DOHH2 (cell line): ENCODE data around the gene ITGA11.

Experiments
- H3F3A ChIP-seq: fragments of 200-600 bp; sonication (generic), shearing (Covaris generic); 2 replicates; pipeline ENCODE4 v1.6.0; 2016; ENCODE audit warnings: antibody characterized with exemption, mild to moderate bottlenecking; ENCODE audit not compliant: control insufficient read depth, insufficient read depth
- H3K27ac ChIP-seq: fragments of 200-600 bp; sonication (generic); 2 replicates; pipeline ENCODE4 v1.5.1; 2014; ENCODE audit warnings: low read depth, mild to moderate bottlenecking, low read length, moderate library complexity
- H3K27me3 ChIP-seq: fragments of 200-600 bp; sonication (generic); 2 replicates; pipeline ENCODE4 v1.6.1; 2014; ENCODE audit warnings: mild to moderate bottlenecking, low read length, mixed read lengths; ENCODE audit not compliant: control insufficient read depth
- H3K36me3 ChIP-seq: fragments of 200-600 bp; sonication (generic); 2 replicates; pipeline ENCODE4 v1.6.1; 2014; ENCODE audit warnings: mild to moderate bottlenecking, low read length, moderate library complexity, mixed read lengths; ENCODE audit not compliant: control insufficient read depth
- H3K4me1 ChIP-seq: fragments of 200-600 bp; sonication (generic); 2 replicates; pipeline ENCODE4 v1.6.1; 2014; ENCODE audit warnings: mild to moderate bottlenecking, low read length, mixed read lengths; ENCODE audit not compliant: control insufficient read depth
- H3K4me2 ChIP-seq: fragments of 200-600 bp; sonication (generic); 2 replicates; pipeline ENCODE4 v1.6.0; 2014; ENCODE audit warnings: mild to moderate bottlenecking, low read length, moderate library complexity
- H3K4me3 ChIP-seq: fragments of 200-600 bp; sonication (generic); 2 replicates; pipeline ENCODE4 v1.5.1; 2014; ENCODE audit warnings: mild to moderate bottlenecking, low read length, mixed read lengths
- H3K79me2 ChIP-seq: fragments of 200-600 bp; sonication (generic); 2 replicates; pipeline ENCODE4 v1.6.1; 2014; ENCODE audit warnings: mild to moderate bottlenecking, low read length, mixed read lengths; ENCODE audit not compliant: control insufficient read depth
- H3K9me2 ChIP-seq: fragments of 200-600 bp; sonication (generic); replicated peaks from 2 replicates; pipeline ENCODE4 v1.6.1; 2014; ENCODE audit warnings: mild to moderate bottlenecking, low read length, mixed read lengths; ENCODE audit not compliant: control insufficient read depth
- H3K9me3 ChIP-seq: fragments of 200-600 bp; sonication (generic); 2 replicates; pipeline ENCODE4 v1.6.1; 2014; ENCODE audit warnings: antibody characterized with exemption, low read length, mixed read lengths; ENCODE audit not compliant: control insufficient read depth, insufficient read depth
- H4K20me1 ChIP-seq: fragments of 200-600 bp; sonication (generic); 2 replicates; pipeline ENCODE4 v1.6.0; 2014; ENCODE audit warnings: low read depth, mild to moderate bottlenecking, antibody characterized with exemption, low read length, moderate library complexity; ENCODE audit not compliant: control insufficient read depth, insufficient read depth
- CTCF ChIP-seq: fragments of 200-600 bp; sonication (generic); IDR thresholded peaks from one replicate; pipeline ENCODE4 v1.5.1; 2014; ENCODE audit warnings: antibody characterized with exemption, mild to moderate bottlenecking, low read depth, low read length; ENCODE audit not compliant: poor library complexity, severe bottlenecking
- EZH2phosphoT487 ChIP-seq: fragments of 200-600 bp; sonication (generic); IDR thresholded peaks from 2 replicates; pipeline ENCODE4 v1.6.1; 2017; ENCODE audit warnings: borderline replicate concordance, mild to moderate bottlenecking, antibody characterized with exemption, low read length, moderate library complexity, mixed read lengths

Gene ITGA11

DNA sequence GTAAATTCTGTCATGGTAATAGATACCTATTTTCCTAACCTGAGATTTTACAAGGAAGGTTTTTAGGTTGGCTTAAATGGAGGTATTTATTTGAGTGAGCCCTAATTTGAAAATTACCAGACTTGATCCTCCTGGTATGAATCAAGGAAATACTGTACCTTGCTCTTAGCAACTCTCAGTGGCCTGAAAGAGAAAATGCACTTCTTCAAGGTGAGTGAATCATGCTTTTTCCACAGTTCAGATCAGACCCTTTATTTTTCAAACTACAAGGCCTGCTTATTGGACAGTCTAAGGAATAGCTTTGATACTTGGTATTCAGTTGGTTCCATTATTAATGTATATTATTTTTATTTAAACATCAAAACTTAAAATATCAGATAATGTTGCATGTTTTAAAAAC is 139.0 kb downstream of the ITGA11 start:
- no peak for TF ChIP-seq CTCF
- Histone ChIP-seq H3K27ac (no peak overlapping the region), H3K27me3 (no peaks in the 10 kb centered on the region), H3K4me3 (no peak overlapping the region), H3K4me1 (peaks cover 40% of the 10 kb centered on the region), H3K4me2 (no peak overlapping the region), H3K9me3 (no peaks in the 10 kb centered on the region), H3K79me2 (peaks cover 75% of the 10 kb centered on the region), H4K20me1 (peaks cover 4% of the 10 kb centered on the region; the same call in 1 of the 2 replicates), H3K36me3 (peaks cover 69% of the 10 kb centered on the region), H3F3A (peaks cover 9% of the 10 kb centered on the region; the same call in 1 of the 2 replicates), H3K9me2 (no peaks in the 10 kb centered on the region)

GRCh38 chr15:68292157-68292781 is 139.7 kb downstream of the ITGA11 start:
- peaks cover 4% of the 10 kb centered on the region; the same call in 1 of the 2 replicates for H4K20me1 ChIP-seq
- no peak overlapping the region for H3K4me2 ChIP-seq
- no peaks in the 10 kb centered on the region for H3K9me2 ChIP-seq
- peaks cover 69% of the 10 kb centered on the region for H3K36me3 ChIP-seq
- peaks cover 34% of the 10 kb centered on the region for H3K4me1 ChIP-seq
- H3K4me3 ChIP-seq = no peak overlapping the region
- peaks cover 82% of the 10 kb centered on the region for H3K79me2 ChIP-seq
- TF ChIP-seq EZH2phosphoT487 (no peak), CTCF (no peak)
- H3F3A ChIP-seq = peaks cover 9% of the 10 kb centered on the region; the same call in 1 of the 2 replicates
- no peaks in the 10 kb centered on the region for H3K27me3 ChIP-seq
- no peaks in the 10 kb centered on the region for H3K9me3 ChIP-seq
- no peak overlapping the region for H3K27ac ChIP-seq

- H3K36me3 ChIP-seq = peaks cover 69% of the 10 kb centered on the region
- H3K9me2 ChIP-seq = no peaks in the 10 kb centered on the region
- TF ChIP-seq EZH2phosphoT487 (no peak), CTCF (no peak)
- peaks cover 4% of the 10 kb centered on the region; the same call in 1 of the 2 replicates for H4K20me1 ChIP-seq
- peaks cover 8% of the 10 kb centered on the region; the same call in 1 of the 2 replicates for H3F3A ChIP-seq
- no peaks in the 10 kb centered on the region for H3K9me3 ChIP-seq
- H3K4me2 ChIP-seq = no peak overlapping the region
- H3K27ac ChIP-seq = no peak overlapping the region
- H3K27me3 ChIP-seq = no peaks in the 10 kb centered on the region
- no peak overlapping the region for H3K4me3 ChIP-seq
- H3K79me2 ChIP-seq = peaks cover 94% of the 10 kb centered on the region
- peaks cover 19% of the 10 kb centered on the region for H3K4me1 ChIP-seq
Measured at GRCh38 chr15:68290715-68291114, 141.2 kb downstream of the ITGA11 start.
